CD4-positive, alpha-beta memory T cell (primary cell): ENCODE data around the gene ADAM17. TPM values are rescaled to one million over a fixed set of nuclear protein-coding genes. Genes with fewer than 3 reads are reported as not detected.
A peak's percentile ranks its signal among the peaks of the same experiment; 100 is the strongest.

Source experiments
- CTCF ChIA-PET: fragments of 350-600 bp; sonication (Branson Sonifier 250); formaldehyde crosslinking; loops from one replicate; lab custom pipeline; 2021; ENCODE audit warnings: inconsistent platforms; ENCODE audit not compliant: partially characterized antibody; lab: Charles Lee
- POLR2A ChIA-PET: fragments of 350-600 bp; sonication (Branson Sonifier 250); formaldehyde crosslinking; loops from one replicate; lab custom pipeline; 2021; ENCODE audit not compliant: partially characterized antibody; lab: Charles Lee
- DNase-seq, 5 donors: peaks; one replicate each; pipeline versions ENCODE4 v3.0.0 to v3.0.0-alpha.2; 2020 to 2022; ENCODE audit warnings: mixed read lengths in 1 of 5
- H3K27ac ChIP-seq: one replicate; pipeline ENCODE4 v1.7.0; 2013; ENCODE audit warnings: low read depth, low read length
- H3K27me3 ChIP-seq: 2 replicates; pipeline ENCODE4 v1.7.0; 2013; ENCODE audit warnings: mild to moderate bottlenecking, low read length, moderate library complexity; ENCODE audit not compliant: insufficient read depth
- H3K36me3 ChIP-seq: 2 replicates; pipeline ENCODE4 v1.7.0; 2013; ENCODE audit warnings: mild to moderate bottlenecking, low read length, moderate library complexity; ENCODE audit not compliant: insufficient read depth
- H3K4me1 ChIP-seq: 2 replicates; pipeline ENCODE4 v1.7.0; 2013; ENCODE audit warnings: mild to moderate bottlenecking, low read length, moderate library complexity; ENCODE audit not compliant: insufficient read depth
- H3K4me3 ChIP-seq, 2 donors: one replicate each; pipeline ENCODE4 v1.7.0; 2013; ENCODE audit warnings: low read length in 2 of 2, mild to moderate bottlenecking in 1 of 2
- H3K9me3 ChIP-seq, 2 donors: one replicate each; pipeline ENCODE4 v1.7.0; 2013; ENCODE audit warnings: low read length in 2 of 2, control low read depth in 1 of 2; ENCODE audit not compliant: control insufficient read depth in 1 of 2
- H3K27ac Mint-ChIP-seq, 7 donors: one replicate each; pipeline ENCODE4 v1.8.0; 2020 to 2021; ENCODE audit warnings: mixed read lengths in 7 of 7, mild to moderate bottlenecking in 6 of 7, inconsistent platforms in 3 of 7, moderate library complexity in 3 of 7
- H3K27me3 Mint-ChIP-seq, 2 donors: one replicate each; pipeline ENCODE4 v1.8.0; 2020 to 2021; ENCODE audit warnings: mixed read lengths in 2 of 2
- H3K36me3 Mint-ChIP-seq, 2 donors: one replicate each; pipeline ENCODE4 v1.8.0; 2020 to 2021; ENCODE audit warnings: mixed read lengths in 2 of 2, inconsistent platforms in 1 of 2, mild to moderate bottlenecking in 1 of 2
- H3K4me1 Mint-ChIP-seq, 4 donors: one replicate each; pipeline ENCODE4 v1.8.0; 2020 to 2021; ENCODE audit warnings: mixed read lengths in 4 of 4, mild to moderate bottlenecking in 1 of 4
- H3K4me3 Mint-ChIP-seq, 8 donors: one replicate each; pipeline ENCODE4 v1.8.0; 2020 to 2021; ENCODE audit warnings: mixed read lengths in 8 of 8, mild to moderate bottlenecking in 7 of 8, moderate library complexity in 6 of 8, inconsistent platforms in 3 of 8
- H3K9me3 Mint-ChIP-seq, 8 donors: one replicate each; pipeline ENCODE4 v1.8.0; 2020 to 2021; ENCODE audit warnings: mixed read lengths in 8 of 8, mild to moderate bottlenecking in 5 of 8, inconsistent platforms in 3 of 8, moderate library complexity in 1 of 8
- intact Hi-C: fragments of 100-400 bp; cut with micrococcal nuclease; formaldehyde crosslinking; loops from one replicate; pipeline ENCODE4 v1.15.1; 2023
- polyA plus RNA-seq, 2 donors: library from polyadenylated mRNA; unstranded; fragments of 300-500 nt; fragmentation: Illumina TruSeq; gene quantifications; one replicate each; pipeline ENCODE4 v1.2.3, GENCODE V29; 2021
- total RNA-seq, 2 experiments: library from RNA; stranded (reverse); gene quantifications; one replicate each; pipeline ENCODE4 v1.2.3, GENCODE V29; 2021

Gene ADAM17
- total and polyA plus RNA-seq, 4 experiments from 2014 or later = 8.1 to 35.6 (median 23.2) TPM

DNA sequence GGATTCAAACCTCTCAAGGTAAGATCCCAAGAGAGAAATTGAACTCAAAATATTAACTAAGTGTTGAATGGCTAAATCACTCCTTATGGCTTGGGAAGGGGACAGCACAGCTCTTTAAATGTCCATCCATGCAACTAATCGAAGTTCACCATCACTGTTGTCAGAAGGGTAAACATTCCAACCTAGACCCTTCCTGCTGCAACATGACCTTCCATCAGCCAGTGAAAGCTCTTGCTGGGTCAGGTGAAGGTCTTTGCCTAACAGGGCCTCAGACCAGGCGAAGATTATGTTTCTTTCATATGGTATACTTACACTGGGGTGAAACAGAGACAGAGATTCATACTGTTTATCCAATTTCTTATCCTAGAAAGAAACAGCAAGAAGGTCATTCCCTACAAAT, 64.8 kb downstream of the ADAM17 start:
- Histone ChIP-seq H3K27ac (no peak overlapping the region), H3K4me1 (peaks cover 4% of the 10 kb centered on the region), H3K27me3 (no peaks in the 10 kb centered on the region), H3K4me3 (no peak overlapping the region), H3K9me3 (no peaks in the 10 kb centered on the region), H3K36me3 (peaks cover 87% of the 10 kb centered on the region)
- ChIA-PET POLR2A (interaction anchor here (0.5 kb wide), 1 partner anchor 16 kb away, joined by 4 read pairs; no protein-coding TSS in a partner anchor), CTCF (no interaction called here)
- Mint-ChIP-seq H3K36me3 (peaks cover 60 to 88% of the 10 kb centered on the region in 2 donors), H3K27me3 (no peaks in the 10 kb centered on the region), H3K9me3 (no peaks in the 10 kb centered on the region), H3K27ac (peak overlapping the region in 4 of 7 donors; percentile 18 to 53 (median 41)), H3K4me1 (peaks cover 0 to 7% (median 3%) of the 10 kb centered on the region in 4 donors), H3K4me3 (no peak overlapping the region)
- intact Hi-C loops = no loop called here
- DNase-seq = no peak

DNA sequence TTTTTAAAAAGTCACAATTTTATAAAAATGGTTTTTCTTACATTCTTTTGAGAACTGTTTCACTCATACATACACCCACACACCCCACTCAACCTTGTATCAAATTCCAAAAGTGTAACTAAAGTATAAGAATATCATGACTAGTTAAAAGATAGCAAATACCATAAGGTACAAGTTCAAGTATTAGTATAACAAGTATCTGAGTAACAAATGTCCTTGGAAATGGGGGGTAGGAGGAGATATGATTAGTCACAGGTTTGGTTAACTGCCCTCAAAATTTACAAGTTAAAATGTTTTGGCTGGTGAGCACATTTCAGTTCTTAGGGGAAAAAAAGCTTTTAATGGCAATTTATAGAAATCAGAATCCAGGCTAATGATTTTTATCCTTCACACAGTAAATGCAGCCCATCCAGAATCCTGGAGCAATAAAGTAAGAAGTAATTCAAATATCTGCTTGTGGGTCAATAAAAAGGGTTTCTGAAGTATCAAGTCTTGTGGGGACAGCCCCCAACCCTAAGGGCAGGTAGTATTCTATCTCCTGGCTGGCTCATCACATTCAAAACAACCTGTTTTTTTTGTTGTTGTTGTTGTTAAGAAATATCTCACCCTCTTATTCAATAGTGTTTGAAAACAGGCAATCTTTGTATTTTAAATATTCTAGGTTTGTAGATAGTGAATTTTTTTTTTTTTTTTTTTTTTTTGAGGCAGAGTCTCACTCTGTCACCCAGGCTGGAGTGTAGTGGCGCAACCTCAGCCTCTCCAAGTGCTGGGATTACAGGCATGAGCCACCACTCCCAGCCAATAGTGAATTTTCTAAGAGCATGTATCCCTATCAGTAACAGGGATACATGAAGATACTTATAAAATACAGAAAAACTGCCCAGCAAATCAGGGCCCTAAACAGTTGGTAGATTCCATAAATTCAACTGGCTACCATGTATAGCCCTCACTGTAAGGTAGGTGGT, 66.8 kb downstream of the ADAM17 start:
- H3K4me3 ChIP-seq = no peak overlapping the region
- no peak overlapping the region for H3K4me3 Mint-ChIP-seq
- peaks cover 0 to 7% (median 4%) of the 10 kb centered on the region in 4 donors for H3K4me1 Mint-ChIP-seq
- intact Hi-C loops = no loop called here
- peaks cover 59 to 95% of the 10 kb centered on the region in 2 donors for H3K36me3 Mint-ChIP-seq
- H3K27me3 ChIP-seq = no peaks in the 10 kb centered on the region
- no peaks in the 10 kb centered on the region for H3K9me3 Mint-ChIP-seq
- no peaks in the 10 kb centered on the region for H3K27me3 Mint-ChIP-seq
- no peak for DNase-seq
- peaks cover 90% of the 10 kb centered on the region for H3K36me3 ChIP-seq
- no peaks in the 10 kb centered on the region for H3K9me3 ChIP-seq
- peaks cover 4% of the 10 kb centered on the region for H3K4me1 ChIP-seq
- H3K27ac ChIP-seq = no peak overlapping the region
- H3K27ac Mint-ChIP-seq = peak overlapping the region in 6 of 7 donors; percentile 15 to 66 (median 55)
- ChIA-PET POLR2A (no interaction called here), CTCF (no interaction called here)

DNA sequence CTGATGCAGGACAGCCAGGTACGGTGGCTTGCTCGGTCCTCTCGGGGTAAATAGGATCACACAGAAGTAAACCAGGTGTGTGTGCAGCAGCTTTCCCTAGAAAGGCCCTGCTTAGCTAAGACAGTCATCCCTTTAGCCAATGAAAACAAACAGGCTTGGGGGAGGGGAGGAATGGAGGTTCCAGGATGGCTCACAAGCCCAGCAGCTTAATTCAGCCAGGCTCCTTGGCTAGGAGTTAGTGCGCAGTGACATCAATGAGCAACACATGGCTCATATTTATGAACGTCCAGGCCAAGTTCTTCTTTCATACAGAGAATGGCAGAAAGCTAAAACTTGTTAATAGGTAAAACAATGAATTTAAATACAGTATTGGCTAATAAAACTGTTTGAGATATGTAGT, 71.1 kb downstream of the ADAM17 start:
- Histone ChIP-seq H3K27ac (no peak overlapping the region), H3K4me1 (no peaks in the 10 kb centered on the region), H3K4me3 (no peak overlapping the region), H3K9me3 (no peaks in the 10 kb centered on the region), H3K27me3 (no peaks in the 10 kb centered on the region), H3K36me3 (peaks cover 66% of the 10 kb centered on the region)
- Mint-ChIP-seq H3K9me3 (no peaks in the 10 kb centered on the region), H3K4me3 (no peak overlapping the region), H3K27ac (peak overlapping the region in 1 of 7 donors; percentile 36), H3K27me3 (no peaks in the 10 kb centered on the region), H3K4me1 (peaks cover 10 to 15% (median 11%) of the 10 kb centered on the region in 4 donors), H3K36me3 (peaks cover 49 to 93% of the 10 kb centered on the region in 2 donors)
- CTCF ChIA-PET = interaction anchor here (1.7 kb wide), 1 partner anchor 11 kb away, joined by 5 read pairs; no protein-coding TSS in a partner anchor
- no peak for DNase-seq
- intact Hi-C loops = no loop called here
- POLR2A ChIA-PET = interaction anchor here (0.5 to 4.9 kb wide), 2 partner anchors 10 to 69 kb away, joined by 5 to 23 read pairs; partner anchors contain the start of gene IAH1

DNA sequence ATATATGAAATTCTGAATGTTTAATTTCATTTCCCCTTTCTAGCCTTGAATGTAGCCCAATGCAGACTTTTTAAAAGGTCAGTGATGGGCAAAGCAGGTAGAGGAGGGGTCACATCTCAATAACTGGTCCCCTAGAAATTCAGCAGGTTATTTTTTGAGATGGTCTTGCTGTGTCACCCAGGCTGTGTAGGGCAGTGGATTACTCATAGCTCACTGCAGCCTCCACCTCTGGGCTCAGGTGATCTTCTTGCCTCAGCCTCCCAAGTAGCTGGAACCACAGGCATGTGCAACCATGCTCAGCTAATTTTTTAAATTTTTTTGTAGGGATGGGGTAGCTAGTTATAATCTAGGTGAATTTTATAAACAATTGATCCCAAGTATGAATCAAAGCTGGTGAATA, 72.5 kb downstream of the ADAM17 start:
- ChIA-PET CTCF (interaction anchor here (1.2 kb wide), 1 partner anchor 10 kb away, joined by 3 read pairs; no protein-coding TSS in a partner anchor), POLR2A (interaction anchor here (0.6 to 4.9 kb wide), 3 partner anchors 9 to 360 kb away, joined by 3 to 23 read pairs (median 6); partner anchors contain the start of genes IAH1 and TAF1B)
- Mint-ChIP-seq H3K27me3 (no peaks in the 10 kb centered on the region), H3K9me3 (no peaks in the 10 kb centered on the region), H3K36me3 (peaks cover 42 to 91% of the 10 kb centered on the region in 2 donors), H3K4me3 (no peak overlapping the region), H3K27ac (peak overlapping the region in 3 of 7 donors; percentile 30 to 72 (median 71)), H3K4me1 (peaks cover 17 to 24% (median 21%) of the 10 kb centered on the region in 4 donors)
- Histone ChIP-seq H3K4me1 (peaks cover 8% of the 10 kb centered on the region), H3K4me3 (no peak overlapping the region), H3K9me3 (no peaks in the 10 kb centered on the region), H3K27me3 (no peaks in the 10 kb centered on the region), H3K36me3 (peaks cover 57% of the 10 kb centered on the region), H3K27ac (no peak overlapping the region)
- no peak for DNase-seq
- intact Hi-C loops = no loop called here

DNA sequence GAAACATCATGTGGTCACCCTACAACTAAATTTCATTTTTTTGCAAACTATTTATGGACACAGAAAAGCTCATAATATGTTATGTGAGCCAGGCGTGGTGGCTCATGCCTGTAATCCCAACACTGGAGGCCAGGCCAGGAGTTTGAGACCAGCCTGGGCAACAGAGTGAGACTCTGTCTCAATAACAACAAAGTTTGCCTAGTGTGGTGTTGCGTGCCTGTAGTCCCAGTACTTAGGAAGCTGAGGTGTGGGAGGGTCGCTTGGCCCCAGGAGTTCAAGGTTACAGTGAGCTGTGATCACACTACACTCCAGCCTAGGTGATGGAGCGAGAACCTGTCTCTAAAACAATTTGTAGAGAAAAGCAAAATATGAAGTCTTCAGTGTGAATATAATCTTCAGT, 75.5 kb downstream of the ADAM17 start:
- Mint-ChIP-seq H3K9me3 (no peaks in the 10 kb centered on the region), H3K27me3 (no peaks in the 10 kb centered on the region), H3K36me3 (peaks cover 35 to 69% of the 10 kb centered on the region in 2 donors), H3K4me1 (peaks cover 31 to 54% (median 43%) of the 10 kb centered on the region in 4 donors), H3K27ac (peak overlapping the region in 4 of 7 donors; percentile 43 to 82 (median 65)), H3K4me3 (no peak overlapping the region)
- no peak overlapping the region for H3K4me3 ChIP-seq
- no peak overlapping the region for H3K27ac ChIP-seq
- H3K27me3 ChIP-seq = no peaks in the 10 kb centered on the region
- CTCF ChIA-PET = no interaction called here
- POLR2A ChIA-PET = no interaction called here
- no peaks in the 10 kb centered on the region for H3K9me3 ChIP-seq
- intact Hi-C loops = no loop called here
- no peak for DNase-seq
- H3K36me3 ChIP-seq = peaks cover 29% of the 10 kb centered on the region
- peaks cover 37% of the 10 kb centered on the region for H3K4me1 ChIP-seq

DNA sequence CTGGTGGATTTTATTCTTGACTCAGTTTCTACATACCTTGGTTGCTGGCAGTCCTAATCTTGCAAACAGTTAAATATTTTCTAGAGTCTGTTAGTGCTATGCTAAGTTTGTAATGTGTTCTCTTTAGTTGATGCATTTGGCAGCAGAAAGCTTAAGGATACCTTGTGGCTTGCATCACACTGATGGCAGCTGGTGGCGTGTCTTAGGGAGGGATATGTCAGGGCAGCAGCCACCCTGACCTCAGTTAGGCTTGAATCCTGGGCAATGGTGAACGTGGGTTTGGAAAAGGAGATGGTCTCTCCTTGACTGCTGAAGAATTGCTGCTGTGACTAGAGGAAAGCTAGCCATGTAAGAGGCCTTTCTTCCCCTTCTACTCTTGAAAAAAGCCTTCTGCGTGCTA, 77.1 kb downstream of the ADAM17 start:
- no peak overlapping the region for H3K4me3 ChIP-seq
- Mint-ChIP-seq H3K9me3 (no peaks in the 10 kb centered on the region), H3K36me3 (peaks cover 28 to 53% of the 10 kb centered on the region in 2 donors), H3K4me1 (peaks cover 31 to 61% (median 49%) of the 10 kb centered on the region in 4 donors), H3K4me3 (peak overlapping the region in 1 of 8 donors; percentile 58), H3K27me3 (no peaks in the 10 kb centered on the region), H3K27ac (peak overlapping the region; percentile 37 to 86 (median 72))
- ChIA-PET CTCF (interaction anchor here (1.3 kb wide), 1 partner anchor 32 kb away, joined by 3 read pairs; no protein-coding TSS in a partner anchor), POLR2A (interaction anchor here (0.7 kb wide), 1 partner anchor 21 kb away, joined by 3 read pairs; no protein-coding TSS in a partner anchor)
- peaks cover 44% of the 10 kb centered on the region for H3K4me1 ChIP-seq
- no peak for DNase-seq
- peak overlapping the region; percentile 5 for H3K27ac ChIP-seq
- no peaks in the 10 kb centered on the region for H3K9me3 ChIP-seq
- H3K27me3 ChIP-seq = no peaks in the 10 kb centered on the region
- intact Hi-C loops = no loop called here
- H3K36me3 ChIP-seq = peaks cover 13% of the 10 kb centered on the region

DNA sequence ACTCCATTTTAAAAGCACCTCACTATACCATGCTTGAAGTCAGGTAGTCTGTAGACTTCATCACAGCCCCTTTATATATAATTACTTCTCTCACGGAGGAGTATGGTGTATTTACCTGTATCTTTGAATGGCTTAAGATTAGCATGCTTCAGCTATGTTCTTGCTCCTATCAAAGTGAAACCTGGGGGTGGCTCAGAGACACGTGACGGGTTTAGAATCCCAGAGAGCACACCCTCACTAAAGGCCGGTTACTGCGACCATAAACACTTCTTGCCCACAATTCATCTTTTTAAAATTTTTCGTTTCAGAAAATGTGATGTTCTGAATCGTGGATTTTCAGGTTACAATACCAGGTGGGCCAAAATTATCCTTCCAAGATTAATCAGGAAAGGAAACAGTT, 77.7 kb downstream of the ADAM17 start:
- peak overlapping the region; percentile 7 for H3K27ac ChIP-seq
- H3K4me1 ChIP-seq = peaks cover 50% of the 10 kb centered on the region
- Mint-ChIP-seq H3K4me1 (peaks cover 34 to 67% (median 55%) of the 10 kb centered on the region in 4 donors), H3K9me3 (no peaks in the 10 kb centered on the region), H3K27ac (peak overlapping the region; percentile 6 to 79 (median 65)), H3K4me3 (peak overlapping the region in 2 of 8 donors; percentile 57 to 58), H3K27me3 (no peaks in the 10 kb centered on the region), H3K36me3 (peaks cover 28 to 47% of the 10 kb centered on the region in 2 donors)
- no peaks in the 10 kb centered on the region for H3K9me3 ChIP-seq
- no peak overlapping the region for H3K4me3 ChIP-seq
- ChIA-PET POLR2A (no interaction called here), CTCF (interaction anchor here (1.3 kb wide), 1 partner anchor 32 kb away, joined by 3 read pairs; no protein-coding TSS in a partner anchor)
- intact Hi-C loops = no loop called here
- no peaks in the 10 kb centered on the region for H3K27me3 ChIP-seq
- DNase-seq = no peak
- H3K36me3 ChIP-seq = peaks cover 7% of the 10 kb centered on the region
